Middle frontal gyrus (tissue), 1 donor: ENCODE results near the gene CD1D.
"Not testable (repeated sequence)": the region's sequence is repeated elsewhere in the genome, so short reads cannot be mapped to it uniquely, and the experiment has no call there.

Experiments
- DNase-seq: peaks from one replicate; pipeline ENCODE4 v3.0.0-alpha.2; 2015; ENCODE audit warnings: low spot score; ENCODE audit errors: extremely low spot score

Gene CD1D

DNA sequence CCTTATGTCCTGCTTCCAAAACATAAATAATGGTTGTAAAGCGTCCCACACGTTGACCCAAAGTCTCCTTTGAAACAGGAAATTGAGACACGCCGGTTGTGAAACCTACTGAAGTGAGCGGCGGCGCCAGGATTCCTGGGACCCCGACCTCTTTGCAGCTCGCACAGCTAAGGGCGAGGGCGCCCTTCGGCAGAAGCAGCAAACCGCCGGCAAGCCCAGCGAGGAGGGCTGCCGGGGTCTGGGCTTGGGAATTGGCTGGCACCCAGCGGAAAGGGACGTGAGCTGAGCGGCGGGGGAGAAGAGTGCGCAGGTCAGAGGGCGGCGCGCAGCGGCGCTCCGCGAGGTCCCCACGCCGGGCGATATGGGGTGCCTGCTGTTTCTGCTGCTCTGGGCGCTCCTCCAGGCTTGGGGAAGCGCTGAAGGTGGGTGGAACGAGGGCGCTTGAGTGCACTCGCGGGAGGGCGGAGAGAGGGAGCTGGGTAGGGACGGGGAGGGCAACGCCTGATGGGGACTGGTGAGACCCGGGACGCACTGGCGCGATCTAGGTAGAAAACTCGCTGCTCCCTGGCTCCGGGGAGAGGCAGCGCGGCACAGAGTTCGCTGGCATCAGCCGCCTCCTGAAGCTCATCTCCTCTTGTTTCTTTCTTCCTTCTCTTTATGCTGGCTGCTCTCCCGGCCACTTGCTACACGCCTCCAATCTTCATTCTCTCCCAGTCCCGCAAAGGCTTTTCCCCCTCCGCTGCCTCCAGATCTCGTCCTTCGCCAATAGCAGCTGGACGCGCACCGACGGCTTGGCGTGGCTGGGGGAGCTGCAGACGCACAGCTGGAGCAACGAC lies at the start of gene CD1D:
Gene CD1D (plus strand): TSS at position 155 of the 836 bp plus-strand sequence. CDS start 207 bp downstream, at position 362.
- DNase-seq: no peak

DNA sequence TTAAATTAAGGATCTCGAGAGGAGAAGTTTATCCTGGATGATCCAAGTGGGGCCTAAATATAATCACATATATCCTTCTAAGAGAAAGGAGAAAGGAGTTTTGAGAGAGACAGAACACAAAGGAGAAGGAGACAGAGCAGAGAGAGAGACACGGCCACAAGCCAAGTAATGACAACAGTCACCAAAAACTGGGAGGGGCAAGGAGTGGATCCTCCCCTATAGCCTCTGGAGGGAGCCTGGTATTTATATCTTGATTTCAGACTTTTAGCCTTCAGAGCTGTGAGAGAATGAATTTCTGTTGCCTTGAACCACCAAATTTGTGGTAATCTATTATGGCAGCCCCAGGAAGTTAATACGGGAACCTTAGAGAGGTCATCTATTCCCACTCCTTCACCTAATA lies 49.5 kb upstream of the CD1D start:
- no peak for DNase-seq

DNA sequence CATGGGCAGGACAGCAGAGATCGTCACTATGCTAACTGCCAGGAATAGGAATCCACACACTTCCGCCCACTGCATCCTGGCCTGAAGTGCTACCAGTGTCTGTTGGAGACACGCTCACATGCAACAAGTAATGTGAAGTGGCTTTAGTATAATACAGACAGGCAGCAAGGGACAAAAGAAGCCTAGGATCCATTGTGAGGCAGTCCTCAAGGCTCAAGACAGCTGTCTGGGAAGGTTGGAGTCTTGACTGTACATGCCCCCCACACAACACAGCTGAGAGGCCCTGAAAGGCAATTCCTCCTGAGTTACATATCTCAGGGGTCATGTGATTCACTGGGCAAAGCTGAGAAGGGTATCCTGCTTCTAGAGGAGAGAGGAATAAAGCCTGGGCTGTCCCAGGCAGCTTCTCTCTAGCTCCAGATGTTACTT lies 39.9 kb upstream of the CD1D start:
- no peak for DNase-seq

- DNase-seq: no peak
Measured at GRCh38 chr1:158145173-158145719, 35.4 kb upstream of the CD1D start.

GRCh38 chr1:158146165-158146564 lies 34.5 kb upstream of the CD1D start:
- no peak for DNase-seq

DNA sequence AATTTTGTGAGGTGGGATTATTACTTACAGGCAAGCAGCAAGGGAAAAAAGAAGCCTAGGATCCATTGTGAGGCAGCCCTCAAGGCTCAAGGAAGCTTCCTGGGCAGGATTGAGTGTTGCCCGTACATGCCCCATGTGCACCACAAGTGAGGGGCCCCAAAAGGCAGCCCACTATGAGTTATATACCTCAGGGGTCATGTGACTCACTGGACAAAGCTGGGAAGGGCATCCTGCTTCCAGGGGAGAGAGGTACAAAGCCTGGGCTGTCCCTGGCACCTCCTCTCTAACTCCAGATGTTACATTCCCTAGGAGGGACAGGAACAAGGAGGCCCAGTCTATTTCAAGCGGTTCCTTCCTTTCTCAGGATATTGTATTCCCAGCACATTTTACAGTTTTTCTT lies 34.0 kb upstream of the CD1D start:
- DNase-seq: no peak

DNA sequence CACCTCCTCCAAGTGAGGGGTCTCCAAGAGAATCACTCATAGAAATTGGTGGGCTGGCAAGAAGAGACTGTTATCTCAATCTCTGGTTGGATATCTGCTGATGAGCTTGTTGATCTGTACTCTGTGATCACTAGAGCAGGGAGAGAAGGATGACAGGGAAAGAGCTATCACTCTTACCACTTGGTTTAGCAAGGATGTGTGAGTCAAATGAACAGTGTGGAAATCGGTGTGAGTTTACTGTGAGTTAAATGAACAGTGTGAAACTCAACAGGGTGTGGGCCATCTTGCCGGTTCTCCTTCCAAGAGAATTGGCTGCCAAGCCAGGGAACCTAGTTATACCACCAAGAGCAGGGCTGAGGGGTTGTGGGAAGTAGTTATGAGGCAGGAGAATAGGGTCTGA lies 33.3 kb upstream of the CD1D start:
- no peak for DNase-seq

DNA sequence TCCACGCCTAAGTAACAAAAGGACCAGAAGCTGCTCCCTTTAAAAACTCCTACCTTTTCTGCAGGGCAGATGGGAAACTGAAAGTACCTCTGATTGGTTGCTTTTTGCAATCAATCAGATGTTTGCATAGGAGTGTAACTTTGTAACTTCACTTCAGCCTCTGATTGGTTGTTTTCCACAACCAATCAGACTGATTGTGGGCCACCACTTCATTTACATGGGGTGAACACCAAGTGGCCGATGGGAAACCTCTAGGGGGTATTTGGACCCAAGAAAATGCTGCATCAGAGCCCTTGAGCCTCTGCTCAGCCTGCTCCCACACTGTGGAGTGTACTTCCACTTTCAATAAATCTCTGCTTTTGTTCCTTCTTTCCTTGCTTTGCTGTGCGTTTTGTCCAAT lies 32.8 kb upstream of the CD1D start:
- no peak for DNase-seq

DNA sequence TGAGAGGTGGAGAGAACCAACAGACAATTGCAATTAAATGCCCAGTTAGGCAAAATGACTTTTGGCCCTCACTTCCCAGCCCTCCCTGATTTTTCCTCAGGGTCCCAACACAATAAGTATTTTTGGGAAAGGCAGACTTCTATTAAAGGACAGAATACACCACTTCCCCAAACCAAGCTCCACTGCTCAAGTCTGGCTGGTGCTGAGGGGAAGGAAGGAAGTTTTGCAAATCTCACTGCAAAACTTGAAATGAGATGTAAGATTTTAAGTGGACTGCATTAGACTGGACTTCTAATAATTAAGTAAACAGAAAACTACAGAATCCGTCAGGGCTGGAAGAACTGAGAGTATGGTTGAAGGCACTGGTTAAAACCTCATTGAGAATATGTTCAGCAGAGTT lies 32.2 kb upstream of the CD1D start:
- DNase-seq: no peak

- DNase-seq: no peak
Measured at GRCh38 chr1:158149175-158149574, 31.5 kb upstream of the CD1D start.

- DNase-seq: peak; percentile 88
Measured at GRCh38 chr1:158149577-158150269, 31.0 kb upstream of the CD1D start.

GRCh38 chr1:158150523-158150922 lies 30.2 kb upstream of the CD1D start:
- DNase-seq: no peak

GRCh38 chr1:158153179-158153578 lies 27.5 kb upstream of the CD1D start:
- DNase-seq: peak; percentile 18

GRCh38 chr1:158153746-158154444 lies 26.8 kb upstream of the CD1D start:
- no peak for DNase-seq

DNA sequence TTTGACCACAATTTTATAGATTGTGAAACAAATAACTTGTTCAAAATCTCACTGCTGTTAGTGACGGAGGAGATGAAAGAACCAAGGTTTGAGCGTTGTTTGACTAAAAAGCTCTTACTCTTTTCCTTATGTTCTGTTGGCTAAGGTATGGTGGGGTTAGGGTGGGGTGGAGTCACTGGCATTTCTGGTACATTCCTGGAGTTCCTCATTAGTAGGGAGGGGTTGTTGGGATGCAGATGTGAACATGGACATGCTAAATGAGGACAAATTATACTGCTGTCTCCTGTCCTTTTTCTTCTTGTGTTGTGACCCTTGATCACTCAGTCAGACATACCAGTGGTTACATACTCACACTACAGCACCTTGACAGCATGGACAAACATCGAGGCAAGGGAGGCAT lies 26.2 kb upstream of the CD1D start:
- no peak for DNase-seq

GRCh38 chr1:158155673-158156072 lies 25.0 kb upstream of the CD1D start:
- no peak for DNase-seq

GRCh38 chr1:158159597-158159996 lies 21.1 kb upstream of the CD1D start:
- DNase-seq: no peak

- no peak for DNase-seq
Measured at GRCh38 chr1:158161446-158161845, 19.2 kb upstream of the CD1D start.

GRCh38 chr1:158163000-158163947 lies 17.4 kb upstream of the CD1D start:
- no peak for DNase-seq

DNA sequence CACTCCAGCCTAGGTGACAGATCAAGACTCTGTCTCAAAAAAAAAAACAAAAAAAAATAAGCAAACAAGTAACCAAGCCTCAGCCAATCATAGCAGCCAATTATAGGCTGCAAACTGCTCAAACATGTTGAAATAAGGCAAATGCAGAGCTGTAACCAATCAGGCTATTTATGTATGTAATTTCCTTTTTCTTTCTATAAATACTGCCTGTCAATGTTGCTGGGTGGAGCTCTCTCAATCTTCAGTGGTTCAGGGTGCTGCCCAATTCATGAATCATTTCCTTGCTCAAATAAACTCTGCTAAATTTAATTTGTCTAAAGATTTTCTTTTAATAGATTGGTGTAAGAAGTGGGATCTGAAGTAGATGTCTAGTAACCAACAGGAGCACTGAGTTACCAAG lies 11.6 kb upstream of the CD1D start:
- no peak for DNase-seq

DNA sequence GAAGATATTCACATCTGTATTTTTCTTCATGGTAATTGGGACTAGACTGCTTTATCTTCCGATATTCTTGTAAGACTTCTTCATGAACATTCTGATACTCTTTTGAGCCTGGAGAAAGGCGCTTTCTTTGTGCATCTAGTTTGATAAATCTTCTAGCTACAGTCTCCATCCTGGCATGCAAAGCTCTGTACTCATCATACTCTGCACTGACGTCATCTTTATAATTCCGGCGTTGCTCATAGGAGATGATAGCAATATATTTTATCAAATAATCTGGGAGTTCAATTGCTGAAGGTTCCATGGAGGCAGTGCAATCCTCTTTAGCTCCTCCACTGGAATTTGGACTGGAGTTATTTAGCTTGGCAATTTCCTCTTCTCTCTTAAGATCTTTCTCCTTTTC lies 4.8 kb upstream of the CD1D start:
- not testable (repeated sequence) for DNase-seq
